GM12878 (cell line): ENCODE measurements around the gene NFYB. TPM values are rescaled to one million over a fixed set of nuclear protein-coding genes. Genes with fewer than 3 reads are reported as not detected.
A peak's percentile ranks its signal among the peaks of the same experiment; 100 is the strongest.

ENCODE experiments used
- ATAC-seq: fragments of 200-7000 bp; cut with Tn5 transposase; 3 replicates; pipeline ENCODE4 v1.9.1; 2020; ENCODE audit warnings: mild to moderate bottlenecking, moderate library complexity
- BruUV-seq: library from RNA; stranded (reverse); fragments of 400-500 nt; replicated peaks from 2 replicates; lab custom pipeline; 2021; lab: Mats Ljungman, UMichigan
- CTCF ChIA-PET: fragments of 300-600 bp; sonication (Branson Sonifier 250); formaldehyde crosslinking; extraction: SDS; loops from one replicate; lab custom pipeline; 2021; ENCODE audit warnings: inconsistent platforms; lab: Yijun Ruan, JAX
- POLR2A ChIA-PET: fragments of 350-600 bp; formaldehyde crosslinking; extraction: SDS; loops from one replicate; lab custom pipeline; 2021; ENCODE audit warnings: inconsistent platforms; lab: Charles Lee
- RAD21 ChIA-PET: fragments of 300-600 bp; sonication (Branson Sonifier 250); formaldehyde crosslinking; loops from one replicate; lab custom pipeline; 2023; ENCODE audit warnings: antibody characterized with exemption; ENCODE audit not compliant: unreplicated experiment; lab: Charles Lee
- SMC1A ChIA-PET: fragments of 300-600 bp; sonication (Branson Sonifier 250); formaldehyde crosslinking; loops from one replicate; lab custom pipeline; 2023; ENCODE audit not compliant: unreplicated experiment, uncharacterized antibody; lab: Charles Lee
- DNase-seq: peaks from one replicate; pipeline ENCODE4 v3.0.0-alpha.2; 2011; ENCODE audit warnings: low read depth, low spot score
- FAIRE-seq: peaks from 3 replicates; lab custom pipeline; 2011; peaks lifted over from hg19 to GRCh38; lab: Jason Lieb, UNC
- H2AFZ ChIP-seq: 2 replicates; pipeline ENCODE4 v1.6.0; 2011; ENCODE audit warnings: low read depth, low read length, control low read depth; ENCODE audit not compliant: control insufficient read depth
- H3K27ac ChIP-seq: 2 replicates; pipeline ENCODE4 v1.5.1; 2011; ENCODE audit warnings: control low read depth; ENCODE audit not compliant: control insufficient read depth, insufficient read depth
- H3K27me3 ChIP-seq, 2 experiments: replicated peaks in 1 of 2; 2 replicates each; pipeline versions ENCODE4 v1.6.0 to v1.6.1; 2011; ENCODE audit warnings: low read length in 1 of 2; ENCODE audit not compliant: control insufficient read depth in 2 of 2, insufficient read depth in 2 of 2
- H3K36me3 ChIP-seq, 2 experiments: 2 replicates each; pipeline ENCODE4 v1.5.1; 2011; ENCODE audit warnings: low read length in 1 of 2; ENCODE audit not compliant: control insufficient read depth in 2 of 2, insufficient read depth in 2 of 2
- H3K4me1 ChIP-seq: 2 replicates; pipeline ENCODE4 v1.6.1; 2011; ENCODE audit warnings: mild to moderate bottlenecking, low read length, moderate library complexity, mixed read lengths; ENCODE audit not compliant: control insufficient read depth, insufficient read depth
- H3K4me2 ChIP-seq: 2 replicates; pipeline ENCODE4 v1.6.0; 2011; ENCODE audit warnings: control low read depth; ENCODE audit not compliant: control insufficient read depth, insufficient read depth
- H3K4me3 ChIP-seq: fragments of 200-600 bp; sonication (generic); 2 replicates; pipeline ENCODE4 v1.5.1; 2016
- H3K79me2 ChIP-seq: 2 replicates; pipeline ENCODE4 v1.6.0; 2011; ENCODE audit warnings: low read length; ENCODE audit not compliant: control insufficient read depth, insufficient read depth
- H3K9ac ChIP-seq: 2 replicates; pipeline ENCODE4 v1.8.0; 2011; ENCODE audit warnings: low read length, control low read depth, mixed read lengths; ENCODE audit not compliant: control insufficient read depth, insufficient read depth
- H3K9me3 ChIP-seq: replicated peaks from 3 replicates; pipeline ENCODE4 v1.5.1; 2011; ENCODE audit warnings: mild to moderate bottlenecking, low read length; ENCODE audit not compliant: control insufficient read depth, insufficient read depth
- H4K20me1 ChIP-seq: 2 replicates; pipeline ENCODE4 v1.6.0; 2011; ENCODE audit not compliant: control insufficient read depth, insufficient read depth
- ATF7 ChIP-seq: fragments of 450-650 bp; IDR thresholded peaks from 2 replicates; pipeline ENCODE4 v1.6.1; 2016; ENCODE audit warnings: low read depth, mild to moderate bottlenecking
- CBFB ChIP-seq: IDR thresholded peaks from 2 replicates; pipeline ENCODE4 v1.6.1; 2016; ENCODE audit warnings: antibody characterized with exemption, low read depth
- EP300 ChIP-seq, 2 experiments: fragments of 150-350 bp in 1 of 2; IDR thresholded peaks; 2 replicates each; pipeline ENCODE4 v1.6.1; 2011 to 2012; ENCODE audit warnings: low read depth in 2 of 2, low read length in 2 of 2, borderline replicate concordance in 1 of 2, improper control_type of control experiment in 1 of 2, inconsistent platforms in 1 of 2; ENCODE audit not compliant: control insufficient read depth in 1 of 2
- GATAD2B ChIP-seq: fragments of 450-650 bp; conservative IDR thresholded peaks from 2 replicates; pipeline ENCODE4 v1.6.1; 2017; ENCODE audit warnings: low read depth, mild to moderate bottlenecking, moderate library complexity
- HCFC1 ChIP-seq: fragments of 150-350 bp; IDR thresholded peaks from 2 replicates; pipeline ENCODE4 v1.6.1; 2014; ENCODE audit warnings: low read length
- POLR2A ChIP-seq: IDR thresholded peaks from 2 replicates; pipeline ENCODE4 v1.6.1; 2011; ENCODE audit warnings: low read depth, mild to moderate bottlenecking, low read length
- RAD21 ChIP-seq: IDR thresholded peaks from 2 replicates; pipeline ENCODE4 v1.6.1; 2011; ENCODE audit warnings: mild to moderate bottlenecking, low read depth, low read length, moderate library complexity; ENCODE audit not compliant: insufficient read depth
- SMARCA5 ChIP-seq: fragments of 450-650 bp; IDR thresholded peaks from 2 replicates; pipeline ENCODE4 v1.6.1; 2017; ENCODE audit warnings: mild to moderate bottlenecking
- SMC3 ChIP-seq: IDR thresholded peaks from 2 replicates; pipeline ENCODE4 v1.6.1; 2011; ENCODE audit warnings: low read length, improper control_type of control experiment, borderline replicate concordance
- WGBS: methylation state at CpG from one replicate; pipeline ENCODE4 v1.1.6; 2016; ENCODE audit warnings: low lambda C conversion rate; ENCODE audit not compliant: insufficient replicate concordance, insufficient coverage; ENCODE audit errors: missing lambda C conversion rate; 5-methylcytosine and 5-hydroxymethylcytosine counted together
- in situ Hi-C: fragments of 300-500 bp; cut with MboI; formaldehyde crosslinking; loops from 9 replicates; pipeline ENCODE4 v1.14.3; 2018; ENCODE audit warnings: mixed read lengths
- intact Hi-C: fragments of 100-400 bp; cut with micrococcal nuclease; formaldehyde crosslinking; loops from one replicate; pipeline ENCODE4 v1.14.2; 2022; ENCODE audit not compliant: unreplicated experiment
- polyA plus RNA-seq, 11 experiments: library from polyadenylated mRNA; depleted of rRNA in 4 of 11; unstranded in 6 of 11; stranded (reverse) in 5 of 11; fragments of >200 nt; fragmentation: Nextera tagmentation in 4 of 11; fragmentation: Illumina TruSeq in 1 of 11; extraction: Ambion mirVana in 4 of 11; extraction: Trizol in 1 of 11; gene quantifications; 1 replicate in 1 of 11; 2 replicates in 10 of 11; pipeline versions ENCODE4 v1.2.1 to v1.2.3, GENCODE V29; 2011 to 2016; ENCODE audit warnings: inconsistent platforms in 2 of 11, missing spikeins in 2 of 11, low read depth in 1 of 11
- total RNA-seq, 4 experiments: library from RNA; depleted of rRNA in 3 of 4; stranded (reverse); fragments of >200 nt in 3 of 4; fragmentation: Illumina TruSeq in 1 of 4; extraction: Trizol in 1 of 4; gene quantifications; 2 replicates each; pipeline versions ENCODE4 v1.2.1 to v1.2.3, GENCODE V29; 2013 to 2021
- TF ChIP-seq, protein P1 (sequence below): IDR thresholded peaks from 2 replicates; pipeline ENCODE4 v1.6.1; 2011; ENCODE audit warnings: borderline replicate concordance, low read depth, mild to moderate bottlenecking, moderate library complexity, low read length; ENCODE audit not compliant: insufficient read depth, poor library complexity, severe bottlenecking
- TF ChIP-seq, protein P2 (sequence below): fragments of 450-650 bp; IDR thresholded peaks from 2 replicates; pipeline ENCODE4 v1.6.1; 2018; ENCODE audit warnings: borderline replicate concordance, mild to moderate bottlenecking; ENCODE audit not compliant: partially characterized antibody

Gene NFYB
- total and polyA plus RNA-seq, 10 of the 15 experiments (the other 5 are each of a cell fraction or from before 2014, with no cell fraction given) = 13.8 to 42.3 (median 28.2) TPM

GRCh38 chr12:104090685-104091084 is 47.3 kb downstream of the NFYB start:
- intact Hi-C loops (no loop called here), in situ Hi-C loops (no loop called here)
- Histone ChIP-seq H2AFZ (no peak overlapping the region), H4K20me1 (no peaks in the 10 kb centered on the region), H3K4me2 (no peak overlapping the region), H3K4me3 (no peak overlapping the region), H3K36me3 (peaks cover 0 to 5% of the 10 kb centered on the region in 2 experiments; a peak in 1 of 4 replicates), H3K9me3 (no peaks in the 10 kb centered on the region), H3K27me3 (no peaks in the 10 kb centered on the region), H3K9ac (no peak overlapping the region), H3K27ac (no peak overlapping the region), H3K4me1 (no peaks in the 10 kb centered on the region), H3K79me2 (no peaks in the 10 kb centered on the region)
- ChIA-PET CTCF (interaction anchor here (1.3 to 2.9 kb wide), 2 partner anchors 18 to 49 kb away, joined by 3 to 13 read pairs; no protein-coding TSS in a partner anchor), POLR2A (no interaction called here), SMC1A (interaction anchor here (0.6 to 1.6 kb wide), 3 partner anchors 10 to 53 kb away, joined by 3 to 6 read pairs (median 4); no protein-coding TSS in a partner anchor), RAD21 (no interaction called here)
- BruUV-seq = no TSS peak
- WGBS = 97% methylated on average over 1 of the region's 1 CpG
- no peak for TF ChIP-seq POLR2A
- TF ChIP-seq CBFB = no peak
- ATAC-seq (no peak), DNase-seq (no peak), FAIRE-seq (no peak)

DNA sequence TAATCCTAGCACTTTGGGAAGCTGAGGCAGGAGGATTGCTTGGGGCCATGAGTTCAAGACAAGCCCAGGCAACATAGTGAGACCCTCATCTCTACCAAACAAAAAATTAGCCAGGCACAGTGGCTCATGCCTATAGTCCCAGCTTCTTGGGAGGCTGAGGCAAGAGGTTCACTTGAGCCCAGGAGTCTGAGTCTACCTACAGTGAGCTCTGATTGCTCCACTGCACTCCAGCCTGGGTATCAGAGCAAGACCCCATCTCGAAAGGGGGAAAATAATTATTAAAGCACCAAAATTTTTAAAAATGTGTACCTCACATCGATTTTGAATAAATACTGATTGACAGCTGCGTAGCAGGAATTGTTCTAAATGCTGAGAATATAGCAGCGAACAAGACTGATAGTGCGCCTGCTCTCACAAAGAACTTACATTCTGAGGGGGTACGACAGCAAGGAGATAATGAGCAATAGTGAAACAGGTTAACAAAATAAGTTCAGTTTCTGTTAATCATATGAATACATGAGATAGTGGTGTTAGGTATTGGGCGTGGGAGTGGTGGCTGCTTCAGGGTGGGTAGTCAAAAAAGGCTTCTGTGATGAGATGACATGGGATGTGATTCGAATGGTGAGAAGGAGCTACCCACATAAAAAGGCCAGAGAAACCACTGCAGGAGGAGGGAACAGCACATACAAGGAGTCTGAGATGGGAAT is 54.1 kb downstream of the NFYB start:
- H3K27me3 ChIP-seq = no peaks in the 10 kb centered on the region
- in situ Hi-C loops = no loop called here
- H3K4me1 ChIP-seq = peaks cover 2% of the 10 kb centered on the region; the same call in 1 of the 2 replicates
- no peak overlapping the region for H2AFZ ChIP-seq
- H3K36me3 ChIP-seq = peaks cover 0 to 3% of the 10 kb centered on the region in 2 experiments; a peak in 3 of 4 replicates
- ChIA-PET POLR2A (interaction anchor here (1.5 kb wide), 1 partner anchor 156 kb away, joined by 6 read pairs; no protein-coding TSS in a partner anchor), SMC1A (interaction anchor here (1.0 to 4.2 kb wide), 6 partner anchors 9 to 110 kb away, joined by 3 to 14 read pairs (median 6); partner anchors contain the start of gene HCFC2), CTCF (interaction anchor here (0.9 to 2.1 kb wide), 4 partner anchors 9 to 25 kb away, joined by 3 to 11 read pairs (median 4); no protein-coding TSS in a partner anchor), RAD21 (interaction anchor here (1.1 to 2.5 kb wide), 4 partner anchors 20 to 203 kb away, joined by 3 to 9 read pairs (median 4); partner anchors contain the start of gene HCFC2)
- H3K27ac ChIP-seq = no peak overlapping the region
- peak; percentile 93 for ATAC-seq
- 41% methylated on average over 8 of the region's 8 CpGs for WGBS
- H3K9ac ChIP-seq = no peak overlapping the region
- no peak overlapping the region for H3K4me2 ChIP-seq
- H3K9me3 ChIP-seq = no peaks in the 10 kb centered on the region
- intact Hi-C loops = no loop called here
- no peaks in the 10 kb centered on the region for H3K79me2 ChIP-seq
- no peak overlapping the region for H3K4me3 ChIP-seq
- peak; percentile 36 for DNase-seq
- no TSS peak for BruUV-seq
- FAIRE-seq = peak; percentile 54
- no peaks in the 10 kb centered on the region for H4K20me1 ChIP-seq
- no peak for TF ChIP-seq GATAD2B
- TF ChIP-seq SMC3 = no peak
- TF ChIP-seq, protein P1, sequence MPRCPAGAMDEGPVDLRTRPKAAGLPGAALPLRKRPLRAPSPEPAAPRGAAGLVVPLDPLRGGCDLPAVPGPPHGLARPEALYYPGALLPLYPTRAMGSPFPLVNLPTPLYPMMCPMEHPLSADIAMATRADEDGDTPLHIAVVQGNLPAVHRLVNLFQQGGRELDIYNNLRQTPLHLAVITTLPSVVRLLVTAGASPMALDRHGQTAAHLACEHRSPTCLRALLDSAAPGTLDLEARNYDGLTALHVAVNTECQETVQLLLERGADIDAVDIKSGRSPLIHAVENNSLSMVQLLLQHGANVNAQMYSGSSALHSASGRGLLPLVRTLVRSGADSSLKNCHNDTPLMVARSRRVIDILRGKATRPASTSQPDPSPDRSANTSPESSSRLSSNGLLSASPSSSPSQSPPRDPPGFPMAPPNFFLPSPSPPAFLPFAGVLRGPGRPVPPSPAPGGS = peak; percentile 68
- TF ChIP-seq RAD21 = no peak
- TF ChIP-seq EP300 (IDR thresholded peaks at IDR 0.05; ENCODE audit: borderline replicate concordance in 1 of 2, control insufficient read depth in 1 of 2, low read depth in 2 of 2, low read length in 2 of 2) = peak in 1 of 2 experiments; percentile 33; a peak in 1 of 4 replicates
- TF ChIP-seq CBFB = no peak
- TF ChIP-seq, protein P2, sequence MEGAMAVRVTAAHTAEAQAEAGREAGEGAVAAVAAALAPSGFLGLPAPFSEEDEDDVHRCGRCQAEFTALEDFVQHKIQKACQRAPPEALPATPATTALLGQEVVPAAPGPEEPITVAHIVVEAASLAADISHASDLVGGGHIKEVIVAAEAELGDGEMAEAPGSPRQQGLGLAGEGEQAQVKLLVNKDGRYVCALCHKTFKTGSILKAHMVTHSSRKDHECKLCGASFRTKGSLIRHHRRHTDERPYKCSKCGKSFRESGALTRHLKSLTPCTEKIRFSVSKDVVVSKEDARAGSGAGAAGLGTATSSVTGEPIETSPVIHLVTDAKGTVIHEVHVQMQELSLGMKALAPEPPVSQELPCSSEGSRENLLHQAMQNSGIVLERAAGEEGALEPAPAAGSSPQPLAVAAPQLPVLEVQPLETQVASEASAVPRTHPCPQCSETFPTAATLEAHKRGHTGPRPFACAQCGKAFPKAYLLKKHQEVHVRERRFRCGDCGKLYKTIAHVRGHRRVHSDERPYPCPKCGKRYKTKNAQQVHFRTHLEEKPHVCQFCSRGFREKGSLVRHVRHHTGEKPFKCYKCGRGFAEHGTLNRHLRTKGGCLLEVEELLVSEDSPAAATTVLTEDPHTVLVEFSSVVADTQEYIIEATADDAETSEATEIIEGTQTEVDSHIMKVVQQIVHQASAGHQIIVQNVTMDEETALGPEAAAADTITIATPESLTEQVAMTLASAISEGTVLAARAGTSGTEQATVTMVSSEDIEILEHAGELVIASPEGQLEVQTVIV = no peak
- no peak for TF ChIP-seq SMARCA5
- TF ChIP-seq HCFC1 = no peak
- peak; percentile 63; the same call in 1 of the 2 replicates for TF ChIP-seq ATF7
